ENCODE data around the gene CAPNS2. TPM values are rescaled to one million over a fixed set of nuclear protein-coding genes. Genes with fewer than 3 reads are reported as not detected.

The CAPNS2 gene
- total and polyA plus RNA-seq, 4 donors = 0.45 to 2.5 TPM; not detected in 2

GRCh38 chr16:55572439-55572838 is 6.0 kb downstream of the CAPNS2 start:
- intact Hi-C loops (cut with DNase I) = loop anchor here in 1 of 2 donors (2.0 kb wide), 1 partner anchor 46 kb away; no protein-coding TSS in a partner anchor
- DNase-seq (no peak), ATAC-seq (ENCODE audit: low FRiP score) (no peak)
- Histone ChIP-seq H3K4me3 (ENCODE audit: low read length in 2 of 2) (no peak overlapping the region), H3K36me3 (ENCODE audit: control insufficient read depth in 1 of 2, insufficient read depth in 2 of 2, low read length in 1 of 2) (no peaks in the 10 kb centered on the region), H3K27me3 (ENCODE audit: control insufficient read depth in 1 of 2, insufficient read depth in 2 of 2, low read length in 1 of 2) (no peaks in the 10 kb centered on the region), H3K27ac (ENCODE audit: low read depth in 1 of 2, low read length in 2 of 2) (no peak overlapping the region), H3K9me3 (ENCODE audit: control insufficient read depth, low read length) (no peaks in the 10 kb centered on the region), H3K4me1 (ENCODE audit: control insufficient read depth in 1 of 2, insufficient read depth in 2 of 2, low read length in 2 of 2) (no peaks in the 10 kb centered on the region)
- 93 to 94% methylated on average over 4 of the region's 4 CpGs for WGBS, 2 donors

GRCh38 chr16:55574811-55575210 is 8.3 kb downstream of the CAPNS2 start:
- 92 to 94% methylated on average over 2 of the region's 2 CpGs for WGBS, 2 donors
- H3K4me1 ChIP-seq (ENCODE audit: control insufficient read depth in 1 of 2, insufficient read depth in 2 of 2, low read length in 2 of 2) = no peaks in the 10 kb centered on the region
- H3K36me3 ChIP-seq (ENCODE audit: control insufficient read depth in 1 of 2, insufficient read depth in 2 of 2, low read length in 1 of 2) = peaks cover 0 to 6% of the 10 kb centered on the region in 2 donors
- H3K27me3 ChIP-seq (ENCODE audit: control insufficient read depth in 1 of 2, insufficient read depth in 2 of 2, low read length in 1 of 2) = no peaks in the 10 kb centered on the region
- H3K4me3 ChIP-seq (ENCODE audit: low read length in 2 of 2) = no peak overlapping the region
- no peaks in the 10 kb centered on the region for H3K9me3 ChIP-seq (ENCODE audit: control insufficient read depth, low read length)
- no peak for DNase-seq
- H3K27ac ChIP-seq (ENCODE audit: low read depth in 1 of 2, low read length in 2 of 2) = no peak overlapping the region
- intact Hi-C loops (cut with DNase I) = no loop called here
- ATAC-seq (ENCODE audit: low FRiP score) = no peak

DNA sequence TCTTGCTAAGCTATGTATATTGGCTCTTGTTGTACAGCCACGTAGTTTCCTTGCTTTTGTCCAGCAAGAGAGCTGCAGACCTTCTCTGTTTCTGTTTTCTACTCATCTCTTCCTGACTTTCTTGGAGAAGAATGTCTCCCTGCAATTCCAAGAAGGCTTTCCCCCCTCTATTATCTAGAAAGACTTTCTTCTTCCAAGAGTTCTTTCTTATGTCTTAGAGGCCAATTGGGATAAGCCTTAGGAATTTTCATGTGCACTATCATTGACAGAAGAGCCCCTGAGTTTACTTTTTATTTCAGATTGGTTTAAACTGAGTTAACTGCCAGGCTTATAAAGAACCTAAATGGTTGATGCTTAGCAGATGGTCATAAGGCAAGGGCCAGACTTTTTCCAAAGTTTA is 9.0 kb downstream of the CAPNS2 start:
- H3K9me3 ChIP-seq (ENCODE audit: control insufficient read depth, low read length) = no peaks in the 10 kb centered on the region
- no peaks in the 10 kb centered on the region for H3K4me1 ChIP-seq (ENCODE audit: control insufficient read depth in 1 of 2, insufficient read depth in 2 of 2, low read length in 2 of 2)
- 75 to 86% methylated on average over 1 of the region's 1 CpG for WGBS, 2 donors
- no peak overlapping the region for H3K27ac ChIP-seq (ENCODE audit: low read depth in 1 of 2, low read length in 2 of 2)
- H3K4me3 ChIP-seq (ENCODE audit: low read length in 2 of 2) = no peak overlapping the region
- ATAC-seq (ENCODE audit: low FRiP score) = no peak
- no peak for DNase-seq
- intact Hi-C loops (cut with DNase I) = no loop called here
- H3K27me3 ChIP-seq (ENCODE audit: control insufficient read depth in 1 of 2, insufficient read depth in 2 of 2, low read length in 1 of 2) = no peaks in the 10 kb centered on the region
- H3K36me3 ChIP-seq (ENCODE audit: control insufficient read depth in 1 of 2, insufficient read depth in 2 of 2, low read length in 1 of 2) = peaks cover 0 to 7% of the 10 kb centered on the region in 2 donors

- Histone ChIP-seq H3K36me3 (ENCODE audit: control insufficient read depth in 1 of 2, insufficient read depth in 2 of 2, low read length in 1 of 2) (peaks cover 0 to 7% of the 10 kb centered on the region in 2 donors), H3K9me3 (ENCODE audit: control insufficient read depth, low read length) (no peaks in the 10 kb centered on the region), H3K27me3 (ENCODE audit: control insufficient read depth in 1 of 2, insufficient read depth in 2 of 2, low read length in 1 of 2) (no peaks in the 10 kb centered on the region), H3K27ac (ENCODE audit: low read depth in 1 of 2, low read length in 2 of 2) (no peak overlapping the region), H3K4me1 (ENCODE audit: control insufficient read depth in 1 of 2, insufficient read depth in 2 of 2, low read length in 2 of 2) (no peaks in the 10 kb centered on the region), H3K4me3 (ENCODE audit: low read length in 2 of 2) (no peak overlapping the region)
- DNase-seq (peak in 1 of 2 donors; percentile 42), ATAC-seq (ENCODE audit: low FRiP score) (no peak)
- intact Hi-C loops (cut with DNase I) = no loop called here
- WGBS, 2 donors = 64 to 68% methylated on average over 2 of the region's 2 CpGs
Observed at GRCh38 chr16:55576384-55576783, 9.9 kb downstream of the CAPNS2 start.

- H3K9me3 ChIP-seq (ENCODE audit: control insufficient read depth, low read length) = no peaks in the 10 kb centered on the region
- intact Hi-C loops (cut with DNase I) = no loop called here
- no peak for DNase-seq
- no peak overlapping the region for H3K4me3 ChIP-seq (ENCODE audit: low read length in 2 of 2)
- H3K27me3 ChIP-seq (ENCODE audit: control insufficient read depth in 1 of 2, insufficient read depth in 2 of 2, low read length in 1 of 2) = no peaks in the 10 kb centered on the region
- 88 to 89% methylated on average over 3 of the region's 3 CpGs for WGBS, 2 donors
- peaks cover 0 to 7% of the 10 kb centered on the region in 2 donors for H3K36me3 ChIP-seq (ENCODE audit: control insufficient read depth in 1 of 2, insufficient read depth in 2 of 2, low read length in 1 of 2)
- no peak overlapping the region for H3K27ac ChIP-seq (ENCODE audit: low read depth in 1 of 2, low read length in 2 of 2)
- ATAC-seq (ENCODE audit: low FRiP score) = no peak
- no peaks in the 10 kb centered on the region for H3K4me1 ChIP-seq (ENCODE audit: control insufficient read depth in 1 of 2, insufficient read depth in 2 of 2, low read length in 2 of 2)
Observed at GRCh38 chr16:55577887-55578286, 11.4 kb downstream of the CAPNS2 start.

GRCh38 chr16:55585631-55586030 is 19.1 kb downstream of the CAPNS2 start:
- no peak for DNase-seq
- no peak for ATAC-seq (ENCODE audit: low FRiP score)
- intact Hi-C loops (cut with DNase I) = no loop called here
- Histone ChIP-seq H3K27me3 (ENCODE audit: control insufficient read depth in 1 of 2, insufficient read depth in 2 of 2, low read length in 1 of 2) (no peaks in the 10 kb centered on the region), H3K9me3 (ENCODE audit: control insufficient read depth, low read length) (no peaks in the 10 kb centered on the region), H3K27ac (ENCODE audit: low read depth in 1 of 2, low read length in 2 of 2) (no peak overlapping the region), H3K4me3 (ENCODE audit: low read length in 2 of 2) (no peak overlapping the region), H3K36me3 (ENCODE audit: control insufficient read depth in 1 of 2, insufficient read depth in 2 of 2, low read length in 1 of 2) (no peaks in the 10 kb centered on the region), H3K4me1 (ENCODE audit: control insufficient read depth in 1 of 2, insufficient read depth in 2 of 2, low read length in 2 of 2) (no peaks in the 10 kb centered on the region)
- WGBS, 2 donors = 70 to 72% methylated on average over 2 of the region's 2 CpGs

- 78 to 82% methylated on average over 6 of the region's 6 CpGs for WGBS, 2 donors
- no peaks in the 10 kb centered on the region for H3K9me3 ChIP-seq (ENCODE audit: control insufficient read depth, low read length)
- ATAC-seq (ENCODE audit: low FRiP score) = no peak
Observed at GRCh38 chr16:55588799-55589198, 22.3 kb downstream of the CAPNS2 start.

GRCh38 chr16:55592306-55592705 is 25.8 kb downstream of the CAPNS2 start:
- no peak overlapping the region for H3K4me3 ChIP-seq (ENCODE audit: low read length in 2 of 2)
- no peak for ATAC-seq (ENCODE audit: low FRiP score)
- H3K9me3 ChIP-seq (ENCODE audit: control insufficient read depth, low read length) = no peaks in the 10 kb centered on the region
- DNase-seq = no peak
- H3K36me3 ChIP-seq (ENCODE audit: control insufficient read depth in 1 of 2, insufficient read depth in 2 of 2, low read length in 1 of 2) = no peaks in the 10 kb centered on the region
- H3K27ac ChIP-seq (ENCODE audit: low read depth in 1 of 2, low read length in 2 of 2) = no peak overlapping the region
- no peaks in the 10 kb centered on the region for H3K4me1 ChIP-seq (ENCODE audit: control insufficient read depth in 1 of 2, insufficient read depth in 2 of 2, low read length in 2 of 2)
- intact Hi-C loops (cut with DNase I) = no loop called here
- no peaks in the 10 kb centered on the region for H3K27me3 ChIP-seq (ENCODE audit: control insufficient read depth in 1 of 2, insufficient read depth in 2 of 2, low read length in 1 of 2)

More at GRCh38 chr16:55588799-55589198, 22.3 kb downstream of the CAPNS2 start:
- H3K27ac ChIP-seq (ENCODE audit: low read depth in 1 of 2, low read length in 2 of 2) = no peak overlapping the region
- no peaks in the 10 kb centered on the region for H3K4me1 ChIP-seq (ENCODE audit: control insufficient read depth in 1 of 2, insufficient read depth in 2 of 2, low read length in 2 of 2)
- H3K4me3 ChIP-seq (ENCODE audit: low read length in 2 of 2) = no peak overlapping the region
- DNase-seq = no peak
- intact Hi-C loops (cut with DNase I) = no loop called here
- no peaks in the 10 kb centered on the region for H3K27me3 ChIP-seq (ENCODE audit: control insufficient read depth in 1 of 2, insufficient read depth in 2 of 2, low read length in 1 of 2)
- H3K36me3 ChIP-seq (ENCODE audit: control insufficient read depth in 1 of 2, insufficient read depth in 2 of 2, low read length in 1 of 2) = no peaks in the 10 kb centered on the region

- Histone ChIP-seq H3K36me3 (ENCODE audit: control insufficient read depth in 1 of 2, insufficient read depth in 2 of 2, low read length in 1 of 2) (no peaks in the 10 kb centered on the region), H3K27ac (ENCODE audit: low read depth in 1 of 2, low read length in 2 of 2) (no peak overlapping the region), H3K4me3 (ENCODE audit: low read length in 2 of 2) (no peak overlapping the region), H3K27me3 (ENCODE audit: control insufficient read depth in 1 of 2, insufficient read depth in 2 of 2, low read length in 1 of 2) (no peaks in the 10 kb centered on the region), H3K9me3 (ENCODE audit: control insufficient read depth, low read length) (no peaks in the 10 kb centered on the region), H3K4me1 (ENCODE audit: control insufficient read depth in 1 of 2, insufficient read depth in 2 of 2, low read length in 2 of 2) (no peaks in the 10 kb centered on the region)
- intact Hi-C loops (cut with DNase I) = no loop called here
- DNase-seq (no peak), ATAC-seq (ENCODE audit: low FRiP score) (no peak)
- 33% methylated on average over 4 of the region's 4 CpGs for WGBS, 2 donors
Observed at GRCh38 chr16:55597928-55598327, 31.4 kb downstream of the CAPNS2 start.

Data from aorta (tissue), 5 donors.